DND-41 (cell line): ENCODE measurements around the gene EVL.

Source experiments
- CTCF ChIP-seq: IDR thresholded peaks from 2 replicates; pipeline ENCODE4 v1.5.1; 2012; ENCODE audit warnings: borderline replicate concordance, low read length, moderate library complexity, mild to moderate bottlenecking; ENCODE audit not compliant: poor library complexity, severe bottlenecking; ENCODE audit errors: extremely low read depth
- EZH2 ChIP-seq: IDR thresholded peaks from 3 replicates; pipeline ENCODE4 v1.6.1; 2012; ENCODE audit warnings: borderline replicate concordance, low read depth, mild to moderate bottlenecking, moderate library complexity, low read length, inconsistent platforms; ENCODE audit not compliant: severe bottlenecking

- TF ChIP-seq EZH2 (no peak), CTCF (peak; percentile 10)
These were observed 29.5 kb upstream of the EVL start for GRCh38 chr14:100035700-100036099.
